ENCODE measurements around the gene RPS6KA5. TPM values are rescaled to one million over a fixed set of nuclear protein-coding genes. Genes with fewer than 3 reads are reported as not detected.
A peak's percentile ranks its signal among the peaks of the same experiment; 100 is the strongest.
"Not testable (repeated sequence)": the region's sequence is repeated elsewhere in the genome, so short reads cannot be mapped to it uniquely, and the experiment has no call there.

Gene RPS6KA5
- total and polyA plus RNA-seq, 3 experiments from 2014 or later: 17.7 to 21.3 (median 19.9) TPM

DNA sequence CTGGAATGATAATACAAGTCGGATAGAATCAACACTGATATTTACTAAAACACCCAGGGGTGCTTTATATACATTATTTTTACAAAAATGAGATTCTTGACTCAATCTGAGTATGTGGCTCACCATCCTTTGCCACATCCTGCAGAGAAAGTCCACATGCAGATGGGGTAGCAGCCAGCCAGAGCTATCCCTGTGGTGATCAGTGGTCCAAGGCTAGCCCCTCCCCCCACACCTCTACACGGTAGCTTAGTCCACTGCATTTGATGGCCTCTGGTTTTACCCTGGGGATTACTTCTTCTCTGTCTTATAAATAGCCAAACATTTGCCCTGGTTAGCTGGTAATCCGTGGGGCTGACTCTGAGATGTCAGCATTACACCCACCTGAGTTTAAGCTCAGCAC, 216.1 kb downstream of the RPS6KA5 start:
- Histone ChIP-seq H3K27ac (ENCODE audit: low read depth, low read length) (no peak overlapping the region), H3K36me3 (ENCODE audit: insufficient read depth, low read length) (no peaks in the 10 kb centered on the region), H3K4me1 (ENCODE audit: insufficient read depth, low read length) (no peaks in the 10 kb centered on the region), H3K9me3 (ENCODE audit: low read length) (no peaks in the 10 kb centered on the region), H3K4me3 (ENCODE audit: low read length) (no peak overlapping the region), H3K27me3 (ENCODE audit: insufficient read depth, low read length, poor library complexity, severe bottlenecking) (no peaks in the 10 kb centered on the region)
- CTCF ChIA-PET: interaction anchor here (0.8 kb wide), 1 partner anchor 328 kb away, joined by 3 read pairs; no protein-coding TSS in a partner anchor
- peaks cover under 1 to 3% (median 2%) of the 10 kb centered on the region in 3 donors for H3K36me3 Mint-ChIP-seq
- DNase-seq: no peak
- POLR2A ChIA-PET: interaction anchor here (0.6 kb wide), 1 partner anchor 282 kb away, joined by 6 read pairs; no protein-coding TSS in a partner anchor
- peak overlapping the region in 1 of 8 donors; percentile 10 for H3K27ac Mint-ChIP-seq
- peaks cover 4 to 5% (median 5%) of the 10 kb centered on the region in 3 donors for H3K4me1 Mint-ChIP-seq
- no peaks in the 10 kb centered on the region for H3K27me3 Mint-ChIP-seq
- H3K4me3 Mint-ChIP-seq: no peak overlapping the region
- H3K9me3 Mint-ChIP-seq: no peaks in the 10 kb centered on the region

DNA sequence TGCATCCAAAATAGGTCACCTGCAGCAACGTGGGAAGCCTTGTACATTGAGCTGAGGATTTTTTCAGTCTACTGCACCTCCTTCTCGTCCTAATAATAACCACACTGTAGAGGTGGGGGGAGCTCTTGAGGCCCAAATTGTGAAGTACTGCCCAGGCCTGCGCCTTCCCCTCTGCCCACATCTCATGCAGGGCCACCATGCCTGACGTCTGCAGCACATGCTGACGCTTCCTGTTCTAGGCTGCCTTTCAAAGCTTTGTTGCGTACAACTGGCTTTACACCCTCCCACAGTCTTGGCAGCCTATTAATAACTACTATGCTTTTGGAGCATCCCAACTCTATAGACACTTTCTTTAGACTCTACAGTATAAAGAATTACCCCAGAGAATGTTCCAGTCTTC, 217.7 kb downstream of the RPS6KA5 start:
- CTCF ChIA-PET: no interaction called here
- no peaks in the 10 kb centered on the region for H3K9me3 Mint-ChIP-seq
- no peak for DNase-seq

DNA sequence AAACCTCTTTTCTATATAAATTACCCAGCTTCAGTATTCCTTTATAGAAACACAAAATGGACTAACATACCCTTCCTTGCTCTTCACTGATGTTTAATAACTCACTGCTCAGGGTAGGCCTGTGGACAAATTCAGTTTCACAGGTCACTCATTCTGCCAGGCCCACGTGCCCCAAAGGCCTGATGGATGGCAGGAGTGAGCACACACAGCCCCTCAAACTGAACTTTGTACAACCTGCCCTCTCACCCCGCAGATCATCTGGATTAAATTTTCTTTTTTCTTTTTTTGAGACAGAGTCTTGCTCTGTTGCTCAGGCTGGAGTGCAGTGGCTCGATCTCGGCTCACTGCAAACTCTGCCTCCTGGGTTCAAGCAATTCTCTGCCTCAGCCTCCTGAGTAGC, 219.8 kb downstream of the RPS6KA5 start:
- H3K27me3 ChIP-seq (ENCODE audit: insufficient read depth, low read length, poor library complexity, severe bottlenecking); POLR2A ChIA-PET; H3K4me3 ChIP-seq (ENCODE audit: low read length); H3K4me3 Mint-ChIP-seq; H3K27me3 Mint-ChIP-seq; H3K9me3 ChIP-seq (ENCODE audit: low read length); H3K36me3 Mint-ChIP-seq; H3K36me3 ChIP-seq (ENCODE audit: insufficient read depth, low read length); CTCF ChIA-PET; DNase-seq; H3K27ac ChIP-seq (ENCODE audit: low read depth, low read length); H3K4me1 ChIP-seq (ENCODE audit: insufficient read depth, low read length); H3K9me3 Mint-ChIP-seq: not testable (repeated sequence)
- Mint-ChIP-seq H3K4me1 (peaks cover 6 to 18% (median 12%) of the 10 kb centered on the region in 3 donors), H3K27ac (peak overlapping the region in 1 of 8 donors; percentile 48)

More for the DNA sequence above, 217.7 kb downstream of the RPS6KA5 start:
- Histone ChIP-seq H3K27ac (ENCODE audit: low read depth, low read length) (no peak overlapping the region), H3K27me3 (ENCODE audit: insufficient read depth, low read length, poor library complexity, severe bottlenecking) (no peaks in the 10 kb centered on the region), H3K4me3 (ENCODE audit: low read length) (no peak overlapping the region), H3K9me3 (ENCODE audit: low read length) (no peaks in the 10 kb centered on the region), H3K4me1 (ENCODE audit: insufficient read depth, low read length) (no peaks in the 10 kb centered on the region), H3K36me3 (ENCODE audit: insufficient read depth, low read length) (no peaks in the 10 kb centered on the region)
- POLR2A ChIA-PET: no interaction called here
- Mint-ChIP-seq H3K4me1 (peaks cover 4 to 5% (median 5%) of the 10 kb centered on the region in 3 donors), H3K27ac (peak overlapping the region in 3 of 8 donors; percentile 1 to 57 (median 25)), H3K4me3 (no peak overlapping the region), H3K27me3 (no peaks in the 10 kb centered on the region), H3K36me3 (peaks cover 0 to 3% (median 2%) of the 10 kb centered on the region in 3 donors)

DNA sequence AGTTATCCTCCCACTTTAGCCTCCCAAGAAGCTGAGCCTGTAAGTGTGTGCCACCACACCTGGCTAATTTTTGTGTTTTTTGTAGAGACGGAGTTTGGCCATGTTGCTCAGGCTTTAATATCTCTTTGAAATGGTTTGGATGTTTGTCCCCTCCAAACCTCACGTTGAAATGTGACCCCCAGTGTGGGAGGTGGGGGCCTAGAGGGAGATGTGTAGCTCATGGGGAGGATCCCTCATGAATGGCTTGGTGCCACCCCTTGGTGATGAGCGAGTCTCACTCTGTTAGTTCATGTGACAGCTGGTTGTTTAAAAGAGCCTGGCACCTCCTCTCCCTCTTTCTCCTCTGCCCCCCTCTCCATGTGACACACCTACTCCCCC, 220.6 kb downstream of the RPS6KA5 start:
- peaks cover 0 to 2% (median 0%) of the 10 kb centered on the region in 3 donors for H3K36me3 Mint-ChIP-seq

DNA sequence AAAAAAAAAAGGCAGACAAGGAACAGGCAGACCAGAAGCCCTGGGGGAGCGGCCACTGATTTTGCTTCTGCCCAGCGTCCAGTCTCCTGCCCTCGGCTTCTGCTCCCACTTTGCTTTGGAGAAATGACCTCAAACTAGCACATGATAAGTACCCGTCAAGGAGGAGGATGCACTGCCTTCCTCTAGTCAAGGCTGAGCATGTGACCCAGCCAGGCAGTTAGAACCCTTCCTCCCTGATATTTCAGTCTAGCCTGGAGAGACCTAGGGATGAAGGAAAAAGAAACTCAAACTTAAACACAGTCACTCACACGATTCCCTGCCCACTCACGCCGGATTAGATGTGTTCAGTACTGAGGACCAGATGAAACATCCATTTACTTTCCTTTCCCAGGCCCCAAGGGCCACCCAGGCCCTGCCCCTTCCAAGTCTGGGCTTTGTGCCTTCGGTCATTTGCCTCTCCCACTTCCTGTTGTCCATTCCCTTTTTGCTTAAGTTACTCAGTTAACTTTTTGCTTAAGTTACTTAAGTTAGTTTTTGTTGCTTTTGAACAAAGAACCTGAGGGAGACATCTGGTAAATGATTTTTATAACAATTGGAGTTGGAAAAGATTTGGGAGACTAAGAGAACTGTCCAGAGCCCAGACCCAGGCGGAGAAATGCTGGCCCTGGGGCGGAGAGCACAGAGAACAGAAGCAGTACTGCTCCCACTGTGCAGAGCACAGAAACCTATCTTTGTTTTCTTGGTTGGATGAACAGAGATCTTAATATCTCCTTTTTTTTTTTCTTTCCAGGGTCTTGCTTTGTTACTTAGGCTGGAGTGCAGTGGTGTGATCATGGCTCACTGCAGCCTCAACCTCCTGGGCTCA, 221.2 kb downstream of the RPS6KA5 start:
- H3K36me3 ChIP-seq (ENCODE audit: insufficient read depth, low read length): no peaks in the 10 kb centered on the region
- H3K27ac ChIP-seq (ENCODE audit: low read depth, low read length): no peak overlapping the region
- ChIA-PET CTCF (no interaction called here), POLR2A (no interaction called here)
- peaks cover 2 to 3% of the 10 kb centered on the region in 2 donors for H3K27me3 Mint-ChIP-seq
- H3K4me1 Mint-ChIP-seq: peaks cover 8 to 23% (median 15%) of the 10 kb centered on the region in 3 donors
- H3K27ac Mint-ChIP-seq: peak overlapping the region in 1 of 8 donors; percentile 7
- H3K9me3 ChIP-seq (ENCODE audit: low read length): no peaks in the 10 kb centered on the region
- H3K4me3 ChIP-seq (ENCODE audit: low read length): no peak overlapping the region
- H3K4me3 Mint-ChIP-seq: no peak overlapping the region
- H3K27me3 ChIP-seq (ENCODE audit: insufficient read depth, low read length, poor library complexity, severe bottlenecking): no peaks in the 10 kb centered on the region
- H3K36me3 Mint-ChIP-seq: peaks cover 0 to 2% (median 0%) of the 10 kb centered on the region in 3 donors
- no peak for DNase-seq
- H3K4me1 ChIP-seq (ENCODE audit: insufficient read depth, low read length): peaks cover 7% of the 10 kb centered on the region
- no peaks in the 10 kb centered on the region for H3K9me3 Mint-ChIP-seq

More for the DNA sequence above, 220.6 kb downstream of the RPS6KA5 start:
- DNase-seq: no peak
- no peaks in the 10 kb centered on the region for H3K36me3 ChIP-seq (ENCODE audit: insufficient read depth, low read length)
- Mint-ChIP-seq H3K4me3 (no peak overlapping the region), H3K27ac (no peak overlapping the region), H3K27me3 (peaks cover 2 to 3% of the 10 kb centered on the region in 2 donors), H3K9me3 (no peaks in the 10 kb centered on the region), H3K4me1 (peaks cover 7 to 22% (median 15%) of the 10 kb centered on the region in 3 donors)
- POLR2A ChIA-PET: no interaction called here
- no peak overlapping the region for H3K4me3 ChIP-seq (ENCODE audit: low read length)
- no peak overlapping the region for H3K27ac ChIP-seq (ENCODE audit: low read depth, low read length)
- peaks cover 7% of the 10 kb centered on the region for H3K4me1 ChIP-seq (ENCODE audit: insufficient read depth, low read length)
- no peaks in the 10 kb centered on the region for H3K27me3 ChIP-seq (ENCODE audit: insufficient read depth, low read length, poor library complexity, severe bottlenecking)
- CTCF ChIA-PET: no interaction called here
- no peaks in the 10 kb centered on the region for H3K9me3 ChIP-seq (ENCODE audit: low read length)

DNA sequence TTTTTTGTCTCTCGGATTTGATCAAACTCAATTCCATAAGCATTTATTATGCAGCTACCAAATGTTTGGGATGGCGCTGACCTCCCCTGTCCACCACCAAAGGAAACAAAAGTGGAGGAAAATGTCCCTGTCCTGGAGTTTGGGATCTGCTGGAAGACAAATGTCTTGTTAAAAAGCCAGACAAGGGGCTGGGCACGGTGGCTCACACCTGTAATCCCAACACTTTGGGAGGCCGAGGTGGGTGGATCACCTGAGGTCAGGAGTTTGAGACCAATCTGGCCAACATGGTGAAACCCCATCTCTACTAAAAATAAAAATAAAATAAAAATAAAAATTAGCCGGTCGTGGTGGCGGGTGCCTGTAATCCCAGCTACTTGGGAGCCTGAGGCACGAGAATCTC, 221.9 kb downstream of the RPS6KA5 start:
- H3K4me1 ChIP-seq (ENCODE audit: insufficient read depth, low read length); H3K9me3 ChIP-seq (ENCODE audit: low read length); H3K9me3 Mint-ChIP-seq; POLR2A ChIA-PET; H3K27ac ChIP-seq (ENCODE audit: low read depth, low read length); CTCF ChIA-PET; H3K36me3 Mint-ChIP-seq; H3K27me3 Mint-ChIP-seq; H3K4me3 Mint-ChIP-seq; DNase-seq; H3K27ac Mint-ChIP-seq; H3K27me3 ChIP-seq (ENCODE audit: insufficient read depth, low read length, poor library complexity, severe bottlenecking); H3K36me3 ChIP-seq (ENCODE audit: insufficient read depth, low read length); H3K4me3 ChIP-seq (ENCODE audit: low read length): not testable (repeated sequence)
- H3K4me1 Mint-ChIP-seq: peaks cover 8 to 23% (median 15%) of the 10 kb centered on the region in 3 donors

DNA sequence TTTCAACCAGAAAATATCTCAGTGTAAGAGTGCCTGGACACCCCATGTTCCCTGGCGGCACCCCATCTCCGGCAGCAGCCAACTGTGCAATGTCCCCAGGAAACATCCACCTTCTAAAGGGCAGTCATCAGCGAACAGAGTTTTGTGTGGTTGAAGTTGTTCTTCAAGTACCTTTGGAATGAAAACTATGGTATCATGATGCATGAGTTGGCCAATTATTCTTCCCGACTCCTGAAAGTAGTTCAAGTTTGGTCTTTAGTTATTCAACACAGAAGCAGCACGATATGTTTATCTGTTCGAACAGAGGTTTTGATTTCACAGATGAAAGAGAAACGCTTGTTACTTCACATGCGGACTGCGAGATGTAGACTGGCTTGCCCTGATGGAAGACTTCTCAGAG, 223.1 kb downstream of the RPS6KA5 start:
- peaks cover 0 to 2% (median 0%) of the 10 kb centered on the region in 3 donors for H3K36me3 Mint-ChIP-seq
- Histone ChIP-seq H3K27me3 (ENCODE audit: insufficient read depth, low read length, poor library complexity, severe bottlenecking) (no peaks in the 10 kb centered on the region), H3K9me3 (ENCODE audit: low read length) (no peaks in the 10 kb centered on the region), H3K36me3 (ENCODE audit: insufficient read depth, low read length) (no peaks in the 10 kb centered on the region), H3K27ac (ENCODE audit: low read depth, low read length) (no peak overlapping the region), H3K4me3 (ENCODE audit: low read length) (no peak overlapping the region), H3K4me1 (ENCODE audit: insufficient read depth, low read length) (peaks cover 7% of the 10 kb centered on the region)
- no peak overlapping the region for H3K4me3 Mint-ChIP-seq
- H3K27me3 Mint-ChIP-seq: peaks cover 2 to 3% of the 10 kb centered on the region in 2 donors
- DNase-seq: no peak
- ChIA-PET CTCF (no interaction called here), POLR2A (no interaction called here)
- H3K4me1 Mint-ChIP-seq: peaks cover 4 to 18% (median 11%) of the 10 kb centered on the region in 3 donors
- no peaks in the 10 kb centered on the region for H3K9me3 Mint-ChIP-seq
- no peak overlapping the region for H3K27ac Mint-ChIP-seq

DNA sequence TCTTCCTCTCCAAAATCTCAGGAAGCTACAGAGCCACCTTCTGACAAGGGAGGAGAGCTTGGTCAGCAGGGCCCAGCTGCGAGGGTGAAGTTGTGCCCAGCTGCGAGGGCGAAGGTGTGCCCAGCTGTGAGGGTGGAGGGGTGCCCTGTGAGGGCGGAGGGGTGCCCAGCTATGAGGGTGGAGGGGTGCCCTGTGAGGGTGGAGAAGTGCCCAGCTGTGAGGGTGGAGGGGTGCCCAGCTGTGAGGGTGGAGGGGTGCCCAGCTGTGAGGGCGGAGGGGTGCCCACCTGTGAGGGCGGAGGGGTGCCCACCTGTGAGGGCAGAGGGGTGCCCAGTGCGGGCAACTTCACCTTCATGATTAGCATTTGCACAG, 223.8 kb downstream of the RPS6KA5 start:
- Histone ChIP-seq H3K9me3 (ENCODE audit: low read length) (no peaks in the 10 kb centered on the region), H3K4me1 (ENCODE audit: insufficient read depth, low read length) (peaks cover 7% of the 10 kb centered on the region), H3K27me3 (ENCODE audit: insufficient read depth, low read length, poor library complexity, severe bottlenecking) (no peaks in the 10 kb centered on the region), H3K36me3 (ENCODE audit: insufficient read depth, low read length) (no peaks in the 10 kb centered on the region), H3K27ac (ENCODE audit: low read depth, low read length) (no peak overlapping the region), H3K4me3 (ENCODE audit: low read length) (no peak overlapping the region)
- Mint-ChIP-seq H3K27me3 (peaks cover 2 to 3% of the 10 kb centered on the region in 2 donors), H3K9me3 (no peaks in the 10 kb centered on the region), H3K4me1 (peaks cover 4 to 18% (median 11%) of the 10 kb centered on the region in 3 donors), H3K36me3 (peaks cover 0 to 2% (median 0%) of the 10 kb centered on the region in 3 donors), H3K4me3 (no peak overlapping the region), H3K27ac (no peak overlapping the region)
- ChIA-PET POLR2A (no interaction called here), CTCF (no interaction called here)
- DNase-seq: no peak
